CD4-positive, alpha-beta T cell (primary cell): ENCODE measurements around the gene CDC42EP3. TPM values are rescaled to one million over a fixed set of nuclear protein-coding genes. Genes with fewer than 3 reads are reported as not detected.

Experiments
- ATAC-seq: fragments of 200-7000 bp; cut with Tn5 transposase; one replicate; pipeline ENCODE4 v1.10.0; 2022; ENCODE audit warnings: mild to moderate bottlenecking; ENCODE audit not compliant: poor library complexity
- CTCF ChIA-PET: fragments of 350-600 bp; sonication (Branson Sonifier 250); formaldehyde crosslinking; loops from one replicate; lab custom pipeline; 2021; ENCODE audit warnings: antibody characterized with exemption, inconsistent platforms; lab: Charles Lee
- POLR2A ChIA-PET: fragments of 350-600 bp; sonication (Branson Sonifier 250); formaldehyde crosslinking; loops from one replicate; lab custom pipeline; 2021; ENCODE audit warnings: antibody characterized with exemption, inconsistent platforms; lab: Charles Lee
- DNase-seq, 14 experiments: peaks; one replicate each; pipeline ENCODE4 v3.0.0-alpha.2; 2013 to 2020; ENCODE audit warnings: mixed read lengths in 2 of 14
- H3K27ac ChIP-seq, 2 donors: one replicate each; pipeline versions ENCODE4 v1.5.1 to v1.7.0; 2013; ENCODE audit warnings: low read length in 2 of 2, low read depth in 1 of 2, mild to moderate bottlenecking in 1 of 2
- H3K27me3 ChIP-seq, 2 experiments: 1 replicate in 1 of 2; 2 replicates in 1 of 2; pipeline versions ENCODE4 v1.6.1 to v1.7.0; 2013; ENCODE audit warnings: low read length in 2 of 2, control low read depth in 1 of 2, mild to moderate bottlenecking in 1 of 2, moderate library complexity in 1 of 2; ENCODE audit not compliant: insufficient read depth in 2 of 2, control insufficient read depth in 1 of 2
- H3K36me3 ChIP-seq: one replicate; pipeline ENCODE4 v1.6.1; 2013; ENCODE audit warnings: low read length, control low read depth; ENCODE audit not compliant: insufficient read depth
- H3K4me1 ChIP-seq: one replicate; pipeline ENCODE4 v1.6.1; 2013; ENCODE audit warnings: low read length, control low read depth; ENCODE audit not compliant: insufficient read depth
- H3K4me3 ChIP-seq: one replicate; pipeline ENCODE4 v1.5.1; 2013; ENCODE audit warnings: mild to moderate bottlenecking, low read length, moderate library complexity
- H3K9me3 ChIP-seq, 2 experiments: 1 replicate in 1 of 2; 2 replicates in 1 of 2; pipeline versions ENCODE4 v1.6.1 to v1.7.0; 2013; ENCODE audit warnings: low read length in 2 of 2, mild to moderate bottlenecking in 2 of 2, control low read depth in 1 of 2, moderate library complexity in 1 of 2; ENCODE audit not compliant: control insufficient read depth in 1 of 2, insufficient read depth in 1 of 2
- H3K27ac Mint-ChIP-seq: one replicate; pipeline ENCODE4 v1.8.0; 2020; ENCODE audit warnings: mixed read lengths
- H3K27me3 Mint-ChIP-seq: one replicate; pipeline ENCODE4 v1.8.0; 2021; ENCODE audit warnings: mixed read lengths
- H3K36me3 Mint-ChIP-seq: one replicate; pipeline ENCODE4 v1.8.0; 2021; ENCODE audit warnings: low read depth, mixed read lengths
- H3K4me1 Mint-ChIP-seq: one replicate; pipeline ENCODE4 v1.8.0; 2021; ENCODE audit warnings: low read depth, mixed read lengths
- H3K4me3 Mint-ChIP-seq: one replicate; pipeline ENCODE4 v1.8.0; 2020; ENCODE audit warnings: mild to moderate bottlenecking, mixed read lengths
- H3K9me3 Mint-ChIP-seq: one replicate; pipeline ENCODE4 v1.8.0; 2020; ENCODE audit warnings: mixed read lengths
- CTCF ChIP-seq: fragments of 200-600 bp; IDR thresholded peaks from one replicate; pipeline ENCODE4 v1.8.0; 2022; ENCODE audit warnings: antibody characterized with exemption, mild to moderate bottlenecking
- intact Hi-C, 2 experiments: fragments of 100-400 bp; cut with DNase I in 1 of 2; cut with micrococcal nuclease in 1 of 2; formaldehyde crosslinking; loops; one replicate each; pipeline versions ENCODE4 v1.15.1 to v1.9.0; 2023 to 2025; cut with DNase I, micrococcal nuclease
- total RNA-seq, 174 experiments: library from RNA in 2 of 174; stranded (reverse) in 2 of 174; gene quantifications; one replicate each; pipeline ENCODE4 v1.2.3 and lab custom pipeline; 2021 to 2026

Gene CDC42EP3
- total RNA-seq, 2 experiments from 2014 or later, result 20.6 to 24.1 TPM

- no peak overlapping the region for H3K4me3 ChIP-seq
- H3K27me3 Mint-ChIP-seq, result no peaks in the 10 kb centered on the region
- peaks cover 51% of the 10 kb centered on the region for H3K4me1 ChIP-seq
- ChIA-PET POLR2A (no interaction called here), CTCF (no interaction called here)
- H3K4me1 Mint-ChIP-seq, result peaks cover 85% of the 10 kb centered on the region
- intact Hi-C loops, result loop anchor here in 1 of 2 experiments (5.0 kb wide), 1 partner anchor 97 kb away; no protein-coding TSS in a partner anchor
- peaks cover 39% of the 10 kb centered on the region for H3K36me3 Mint-ChIP-seq
- no peak overlapping the region for H3K27ac ChIP-seq
- no peaks in the 10 kb centered on the region for H3K9me3 ChIP-seq
- peak overlapping the region; percentile 58 for H3K27ac Mint-ChIP-seq
- H3K4me3 Mint-ChIP-seq, result no peak overlapping the region
- peaks cover 42% of the 10 kb centered on the region for H3K36me3 ChIP-seq
- DNase-seq, result no peak
- H3K27me3 ChIP-seq, result no peaks in the 10 kb centered on the region
- no peak for TF ChIP-seq CTCF
- peaks cover 3% of the 10 kb centered on the region for H3K9me3 Mint-ChIP-seq
- ATAC-seq, result no peak
Measured at GRCh38 chr2:37639631-37640030, 31.8 kb downstream of the CDC42EP3 start.

GRCh38 chr2:37638973-37639372 lies 32.5 kb downstream of the CDC42EP3 start:
- intact Hi-C loops, result no loop called here
- peaks cover 85% of the 10 kb centered on the region for H3K4me1 Mint-ChIP-seq

GRCh38 chr2:37637985-37638384 lies 33.5 kb downstream of the CDC42EP3 start:
- ATAC-seq (no peak), DNase-seq (no peak)
- Histone ChIP-seq H3K36me3 (peaks cover 26% of the 10 kb centered on the region), H3K9me3 (no peaks in the 10 kb centered on the region), H3K27me3 (no peaks in the 10 kb centered on the region), H3K4me3 (no peak overlapping the region), H3K27ac (no peak overlapping the region), H3K4me1 (peaks cover 49% of the 10 kb centered on the region)
- peak overlapping the region; percentile 88 for H3K27ac Mint-ChIP-seq
- peaks cover 3% of the 10 kb centered on the region for H3K9me3 Mint-ChIP-seq
- ChIA-PET CTCF (no interaction called here), POLR2A (no interaction called here)
- H3K36me3 Mint-ChIP-seq, result peaks cover 22% of the 10 kb centered on the region
- H3K4me3 Mint-ChIP-seq, result no peak overlapping the region
- intact Hi-C loops, result no loop called here
- peaks cover 85% of the 10 kb centered on the region for H3K4me1 Mint-ChIP-seq
- no peaks in the 10 kb centered on the region for H3K27me3 Mint-ChIP-seq
- TF ChIP-seq CTCF, result no peak

More at GRCh38 chr2:37638973-37639372, 32.5 kb downstream of the CDC42EP3 start:
- H3K27ac Mint-ChIP-seq, result peak overlapping the region; percentile 45
- peaks cover 50% of the 10 kb centered on the region for H3K4me1 ChIP-seq
- peaks cover 32% of the 10 kb centered on the region for H3K36me3 Mint-ChIP-seq
- no peak overlapping the region for H3K27ac ChIP-seq
- H3K4me3 ChIP-seq, result no peak overlapping the region
- H3K27me3 Mint-ChIP-seq, result no peaks in the 10 kb centered on the region
- peaks cover 3% of the 10 kb centered on the region for H3K9me3 Mint-ChIP-seq
- no peak for ATAC-seq
- peaks cover 35% of the 10 kb centered on the region for H3K36me3 ChIP-seq
- no peak for DNase-seq
- no peak overlapping the region for H3K4me3 Mint-ChIP-seq
- no peaks in the 10 kb centered on the region for H3K9me3 ChIP-seq
- CTCF ChIA-PET, result no interaction called here
- no peaks in the 10 kb centered on the region for H3K27me3 ChIP-seq
- TF ChIP-seq CTCF, result no peak
- POLR2A ChIA-PET, result no interaction called here
